ENCODE data around the gene TBCD. TPM values are rescaled to one million over a fixed set of nuclear protein-coding genes. Genes with fewer than 3 reads are reported as not detected.
"Not testable (repeated sequence)": the region's sequence is repeated elsewhere in the genome, so short reads cannot be mapped to it uniquely, and the experiment has no call there.

Gene TBCD
- polyA plus RNA-seq, 1 donor from 2014 or later = 67.2 TPM

DNA sequence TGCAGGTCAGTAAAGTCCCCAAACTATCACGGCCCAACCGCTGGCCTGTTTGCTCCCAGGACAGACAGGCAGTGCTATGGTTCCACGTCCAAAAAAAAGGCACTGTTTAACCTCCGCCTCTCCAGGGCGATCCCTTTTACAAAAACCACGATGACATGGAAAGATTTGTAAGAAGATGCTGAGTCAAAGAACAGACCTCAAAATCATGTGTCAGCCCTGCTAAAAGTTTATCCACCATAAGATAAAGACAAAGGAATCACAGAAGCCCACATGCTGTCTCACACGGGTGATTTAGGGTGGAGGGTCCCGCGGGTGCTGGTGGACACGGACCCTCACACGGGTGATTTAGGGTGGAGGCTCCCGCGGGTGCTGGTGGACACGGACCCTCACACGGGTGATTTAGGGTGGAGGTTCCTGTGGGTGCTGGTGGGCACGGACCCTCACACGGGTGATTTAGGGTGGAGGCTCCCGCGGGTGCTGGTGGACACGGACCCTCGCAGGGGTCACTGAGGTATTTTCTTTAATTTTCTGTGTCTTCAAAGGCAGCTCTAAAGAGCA is 210.4 kb downstream of the TBCD start:
- Histone ChIP-seq H3K9me2 (ENCODE audit: insufficient read depth, low read length) (no peaks in the 10 kb centered on the region), H3K27ac (ENCODE audit: low read length) (no peak overlapping the region)
- TF ChIP-seq, protein P1, sequence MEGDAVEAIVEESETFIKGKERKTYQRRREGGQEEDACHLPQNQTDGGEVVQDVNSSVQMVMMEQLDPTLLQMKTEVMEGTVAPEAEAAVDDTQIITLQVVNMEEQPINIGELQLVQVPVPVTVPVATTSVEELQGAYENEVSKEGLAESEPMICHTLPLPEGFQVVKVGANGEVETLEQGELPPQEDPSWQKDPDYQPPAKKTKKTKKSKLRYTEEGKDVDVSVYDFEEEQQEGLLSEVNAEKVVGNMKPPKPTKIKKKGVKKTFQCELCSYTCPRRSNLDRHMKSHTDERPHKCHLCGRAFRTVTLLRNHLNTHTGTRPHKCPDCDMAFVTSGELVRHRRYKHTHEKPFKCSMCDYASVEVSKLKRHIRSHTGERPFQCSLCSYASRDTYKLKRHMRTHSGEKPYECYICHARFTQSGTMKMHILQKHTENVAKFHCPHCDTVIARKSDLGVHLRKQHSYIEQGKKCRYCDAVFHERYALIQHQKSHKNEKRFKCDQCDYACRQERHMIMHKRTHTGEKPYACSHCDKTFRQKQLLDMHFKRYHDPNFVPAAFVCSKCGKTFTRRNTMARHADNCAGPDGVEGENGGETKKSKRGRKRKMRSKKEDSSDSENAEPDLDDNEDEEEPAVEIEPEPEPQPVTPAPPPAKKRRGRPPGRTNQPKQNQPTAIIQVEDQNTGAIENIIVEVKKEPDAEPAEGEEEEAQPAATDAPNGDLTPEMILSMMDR (IDR thresholded peaks at IDR 0.05; ENCODE audit: poor library complexity, severe bottlenecking) = no peak
- TF ChIP-seq MXI1 (conservative IDR thresholded peaks at IDR 0.05; ENCODE audit: poor library complexity, severe bottlenecking) (no peak), TAF1 (IDR thresholded peaks at IDR 0.05; ENCODE audit: low read depth) (no peak), RAD21 (conservative IDR thresholded peaks at IDR 0.05) (no peak), EZH2 (IDR thresholded peaks at IDR 0.05; ENCODE audit: borderline replicate concordance, insufficient read depth, low read length, poor library complexity, severe bottlenecking) (no peak), POLR2AphosphoS5 (IDR thresholded peaks at IDR 0.05) (no peak), SMC3 (conservative IDR thresholded peaks at IDR 0.05; ENCODE audit: poor library complexity) (no peak), EP300 (conservative IDR thresholded peaks at IDR 0.05; ENCODE audit: poor library complexity, severe bottlenecking) (no peak)
- TF ChIP-seq, protein P2, sequence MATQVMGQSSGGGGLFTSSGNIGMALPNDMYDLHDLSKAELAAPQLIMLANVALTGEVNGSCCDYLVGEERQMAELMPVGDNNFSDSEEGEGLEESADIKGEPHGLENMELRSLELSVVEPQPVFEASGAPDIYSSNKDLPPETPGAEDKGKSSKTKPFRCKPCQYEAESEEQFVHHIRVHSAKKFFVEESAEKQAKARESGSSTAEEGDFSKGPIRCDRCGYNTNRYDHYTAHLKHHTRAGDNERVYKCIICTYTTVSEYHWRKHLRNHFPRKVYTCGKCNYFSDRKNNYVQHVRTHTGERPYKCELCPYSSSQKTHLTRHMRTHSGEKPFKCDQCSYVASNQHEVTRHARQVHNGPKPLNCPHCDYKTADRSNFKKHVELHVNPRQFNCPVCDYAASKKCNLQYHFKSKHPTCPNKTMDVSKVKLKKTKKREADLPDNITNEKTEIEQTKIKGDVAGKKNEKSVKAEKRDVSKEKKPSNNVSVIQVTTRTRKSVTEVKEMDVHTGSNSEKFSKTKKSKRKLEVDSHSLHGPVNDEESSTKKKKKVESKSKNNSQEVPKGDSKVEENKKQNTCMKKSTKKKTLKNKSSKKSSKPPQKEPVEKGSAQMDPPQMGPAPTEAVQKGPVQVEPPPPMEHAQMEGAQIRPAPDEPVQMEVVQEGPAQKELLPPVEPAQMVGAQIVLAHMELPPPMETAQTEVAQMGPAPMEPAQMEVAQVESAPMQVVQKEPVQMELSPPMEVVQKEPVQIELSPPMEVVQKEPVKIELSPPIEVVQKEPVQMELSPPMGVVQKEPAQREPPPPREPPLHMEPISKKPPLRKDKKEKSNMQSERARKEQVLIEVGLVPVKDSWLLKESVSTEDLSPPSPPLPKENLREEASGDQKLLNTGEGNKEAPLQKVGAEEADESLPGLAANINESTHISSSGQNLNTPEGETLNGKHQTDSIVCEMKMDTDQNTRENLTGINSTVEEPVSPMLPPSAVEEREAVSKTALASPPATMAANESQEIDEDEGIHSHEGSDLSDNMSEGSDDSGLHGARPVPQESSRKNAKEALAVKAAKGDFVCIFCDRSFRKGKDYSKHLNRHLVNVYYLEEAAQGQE (IDR thresholded peaks at IDR 0.05; ENCODE audit: borderline replicate concordance) = no peak

DNA sequence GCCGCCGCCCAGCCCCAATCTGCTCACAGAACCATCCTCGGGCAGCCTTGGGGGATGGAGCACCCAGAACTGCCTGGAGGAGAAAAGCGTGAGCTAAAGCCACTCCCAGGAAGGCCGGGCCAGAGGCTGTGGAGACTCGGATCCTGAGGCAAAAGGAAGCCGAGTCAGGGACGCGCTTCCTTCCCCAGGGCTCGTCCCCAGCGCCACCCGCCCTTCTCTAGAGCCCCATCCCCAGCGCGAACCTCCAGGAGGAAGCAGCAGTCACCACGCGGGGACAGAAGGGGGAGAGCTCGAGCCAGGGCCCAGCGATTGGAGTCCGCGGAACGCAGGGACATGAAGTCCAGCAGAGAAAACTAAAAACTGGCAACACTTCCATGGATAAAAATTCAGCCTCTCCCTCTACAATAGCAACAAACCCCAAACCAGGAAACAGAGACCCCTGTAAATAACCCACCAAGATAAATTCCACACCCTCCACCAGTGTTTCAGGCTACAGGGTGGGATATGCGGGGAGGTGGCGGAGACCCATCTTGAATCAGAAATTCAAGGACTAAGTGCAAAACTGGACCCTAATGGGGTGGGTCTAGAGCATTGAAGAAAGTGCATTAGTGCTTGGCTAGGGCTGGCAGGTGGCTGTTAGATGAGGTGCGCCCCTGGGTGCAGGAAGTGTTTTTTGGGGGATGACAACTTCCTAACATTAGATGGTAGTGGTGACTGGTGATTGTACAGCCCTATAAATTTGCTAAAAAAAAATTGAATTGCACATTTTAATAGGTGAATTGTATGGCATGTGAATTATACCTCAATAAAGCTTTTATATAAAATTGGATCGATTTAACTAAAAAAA is 211.5 kb downstream of the TBCD start:
- H4K20me1 ChIP-seq (ENCODE audit: insufficient read depth) = no peaks in the 10 kb centered on the region
- H3K36me3 ChIP-seq (ENCODE audit: insufficient read depth, low read length) = no peaks in the 10 kb centered on the region
- H2AFZ ChIP-seq (ENCODE audit: low read depth, low read length) = no peak overlapping the region
- H3K9me2 ChIP-seq (ENCODE audit: insufficient read depth, low read length) = no peaks in the 10 kb centered on the region
- H3F3A ChIP-seq (ENCODE audit: insufficient read depth, low read length, poor library complexity, severe bottlenecking) = no peaks in the 10 kb centered on the region
- H3K4me3 ChIP-seq (ENCODE audit: low read length) = no peak overlapping the region
- no peaks in the 10 kb centered on the region for H3K27me3 ChIP-seq (ENCODE audit: insufficient read depth, low read depth, low read length)
- no peak overlapping the region for H3K4me2 ChIP-seq (ENCODE audit: low read length)
- H3K9me3 ChIP-seq (ENCODE audit: low read length) = no peaks in the 10 kb centered on the region
- no peak overlapping the region for H3K9ac ChIP-seq (ENCODE audit: low read length)
- H3K79me2 ChIP-seq (replicated peaks; ENCODE audit: insufficient read depth, low read length) = no peaks in the 10 kb centered on the region
- TF ChIP-seq MXI1 (conservative IDR thresholded peaks at IDR 0.05; ENCODE audit: poor library complexity, severe bottlenecking) = no peak
- TF ChIP-seq SMC3 (conservative IDR thresholded peaks at IDR 0.05; ENCODE audit: poor library complexity) = no peak
- TF ChIP-seq, protein P1 (IDR thresholded peaks at IDR 0.05; ENCODE audit: poor library complexity, severe bottlenecking) = no peak
- no peak overlapping the region for H3K27ac ChIP-seq (ENCODE audit: low read length)

More for the DNA sequence above, 210.4 kb downstream of the TBCD start:
- Histone ChIP-seq H2AFZ (ENCODE audit: low read depth, low read length) (no peak overlapping the region), H3K4me3 (ENCODE audit: low read length) (no peak overlapping the region), H3K27me3 (ENCODE audit: insufficient read depth, low read depth, low read length) (no peaks in the 10 kb centered on the region), H3F3A (ENCODE audit: insufficient read depth, low read length, poor library complexity, severe bottlenecking) (no peaks in the 10 kb centered on the region), H3K9me3 (ENCODE audit: low read length) (no peaks in the 10 kb centered on the region), H3K4me2 (ENCODE audit: low read length) (no peak overlapping the region), H3K9ac (ENCODE audit: low read length) (no peak overlapping the region), H3K79me2 (replicated peaks; ENCODE audit: insufficient read depth, low read length) (no peaks in the 10 kb centered on the region), H4K20me1 (ENCODE audit: insufficient read depth) (no peaks in the 10 kb centered on the region), H3K36me3 (ENCODE audit: insufficient read depth, low read length) (no peaks in the 10 kb centered on the region)

DNA sequence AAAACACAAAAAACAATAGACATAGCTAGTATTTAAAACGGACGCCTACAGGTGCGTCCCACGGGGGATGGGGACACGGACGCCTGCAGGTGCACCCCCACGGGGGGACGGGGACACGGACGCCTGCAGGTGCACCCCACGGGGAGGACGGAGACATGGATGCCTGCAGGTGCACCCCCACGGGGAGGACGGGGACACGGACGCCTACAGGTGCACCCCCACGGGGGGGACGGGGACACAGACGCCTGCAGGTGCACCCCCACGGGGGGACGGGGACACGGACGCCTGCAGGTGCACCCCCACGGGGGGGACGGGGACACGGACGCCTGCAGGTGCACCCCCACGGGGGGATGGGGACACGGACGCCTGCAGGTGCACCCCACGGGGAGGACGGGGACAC is 212.6 kb downstream of the TBCD start:
- H3K9ac ChIP-seq (ENCODE audit: low read length); H3K79me2 ChIP-seq (replicated peaks; ENCODE audit: insufficient read depth, low read length); H3K4me3 ChIP-seq (ENCODE audit: low read length); H3K9me2 ChIP-seq (ENCODE audit: insufficient read depth, low read length); H3F3A ChIP-seq (ENCODE audit: insufficient read depth, low read length, poor library complexity, severe bottlenecking); H3K27ac ChIP-seq (ENCODE audit: low read length); H3K9me3 ChIP-seq (ENCODE audit: low read length); H3K27me3 ChIP-seq (ENCODE audit: insufficient read depth, low read depth, low read length); H4K20me1 ChIP-seq (ENCODE audit: insufficient read depth); H2AFZ ChIP-seq (ENCODE audit: low read depth, low read length); H3K36me3 ChIP-seq (ENCODE audit: insufficient read depth, low read length); H3K4me2 ChIP-seq (ENCODE audit: low read length): not testable (repeated sequence)

All from neural cell (in vitro differentiated cells).